CD8-positive, alpha-beta memory T cell (primary cell): ENCODE measurements around the gene PIP4K2A. TPM values are rescaled to one million over a fixed set of nuclear protein-coding genes. Genes with fewer than 3 reads are reported as not detected.

Experiments used
- CTCF ChIA-PET: fragments of 350-600 bp; sonication (Branson Sonifier 250); formaldehyde crosslinking; loops from one replicate; lab custom pipeline; 2021; ENCODE audit warnings: antibody characterized with exemption; lab: Charles Lee
- POLR2A ChIA-PET: fragments of 350-600 bp; sonication (Branson Sonifier 250); formaldehyde crosslinking; loops from one replicate; lab custom pipeline; 2021; ENCODE audit warnings: antibody characterized with exemption; lab: Charles Lee
- DNase-seq, 5 donors: peaks; one replicate each; pipeline versions ENCODE4 v3.0.0 to v3.0.0-alpha.2; 2020 to 2022; ENCODE audit warnings: mixed read lengths in 1 of 5
- H3K27ac ChIP-seq: one replicate; pipeline ENCODE4 v1.7.0; 2013; ENCODE audit warnings: low read depth, mild to moderate bottlenecking, low read length, moderate library complexity
- H3K27me3 ChIP-seq: 2 replicates; pipeline ENCODE4 v1.7.0; 2013; ENCODE audit warnings: low read length, mild to moderate bottlenecking; ENCODE audit not compliant: insufficient read depth, poor library complexity, severe bottlenecking
- H3K36me3 ChIP-seq: 2 replicates; pipeline ENCODE4 v1.7.0; 2013; ENCODE audit warnings: mild to moderate bottlenecking, low read length, moderate library complexity; ENCODE audit not compliant: insufficient read depth
- H3K4me1 ChIP-seq: 2 replicates; pipeline ENCODE4 v1.7.0; 2013; ENCODE audit warnings: mild to moderate bottlenecking, low read length, moderate library complexity; ENCODE audit not compliant: insufficient read depth
- H3K4me3 ChIP-seq: 2 replicates; pipeline ENCODE4 v1.7.0; 2013; ENCODE audit warnings: mild to moderate bottlenecking, low read length
- H3K9me3 ChIP-seq: 2 replicates; pipeline ENCODE4 v1.7.0; 2013; ENCODE audit warnings: mild to moderate bottlenecking, low read length
- H3K27ac Mint-ChIP-seq, 8 donors: one replicate each; pipeline ENCODE4 v1.8.0; 2020 to 2021; ENCODE audit warnings: mixed read lengths in 8 of 8, mild to moderate bottlenecking in 6 of 8, inconsistent platforms in 3 of 8, moderate library complexity in 3 of 8
- H3K27me3 Mint-ChIP-seq, 2 donors: one replicate each; pipeline ENCODE4 v1.8.0; 2020 to 2021; ENCODE audit warnings: mixed read lengths in 2 of 2, mild to moderate bottlenecking in 1 of 2, moderate library complexity in 1 of 2
- H3K36me3 Mint-ChIP-seq, 3 donors: one replicate each; pipeline ENCODE4 v1.8.0; 2020 to 2021; ENCODE audit warnings: mixed read lengths in 3 of 3, inconsistent platforms in 1 of 3, mild to moderate bottlenecking in 1 of 3
- H3K4me1 Mint-ChIP-seq, 3 donors: one replicate each; pipeline ENCODE4 v1.8.0; 2020 to 2021; ENCODE audit warnings: mixed read lengths in 3 of 3, inconsistent platforms in 1 of 3, mild to moderate bottlenecking in 1 of 3
- H3K4me3 Mint-ChIP-seq, 7 donors: one replicate each; pipeline ENCODE4 v1.8.0; 2020 to 2021; ENCODE audit warnings: mixed read lengths in 7 of 7, mild to moderate bottlenecking in 6 of 7, moderate library complexity in 4 of 7, inconsistent platforms in 2 of 7
- H3K9me3 Mint-ChIP-seq, 5 donors: one replicate each; pipeline ENCODE4 v1.8.0; 2020 to 2022; ENCODE audit warnings: mixed read lengths in 5 of 5, mild to moderate bottlenecking in 3 of 5, moderate library complexity in 2 of 5, inconsistent platforms in 1 of 5
- polyA plus RNA-seq: library from polyadenylated mRNA; unstranded; fragments of 300-500 nt; fragmentation: Illumina TruSeq; gene quantifications from one replicate; pipeline ENCODE4 v1.2.3, GENCODE V29; 2021
- total RNA-seq, 2 experiments: library from RNA; stranded (reverse); gene quantifications; one replicate each; pipeline ENCODE4 v1.2.3, GENCODE V29; 2021

The PIP4K2A gene
- total and polyA plus RNA-seq, 3 experiments from 2014 or later: 116 to 130 (median 120) TPM

- Histone ChIP-seq H3K4me1 (peaks cover 100% of the 10 kb centered on the region), H3K9me3 (no peaks in the 10 kb centered on the region), H3K27me3 (no peaks in the 10 kb centered on the region), H3K4me3 (no peak overlapping the region), H3K36me3 (no peaks in the 10 kb centered on the region), H3K27ac (peak overlapping the region; percentile 75)
- ChIA-PET CTCF (interaction anchor here (0.9 to 1.8 kb wide), 8 partner anchors 10 to 1137 kb away, joined by 3 to 7 read pairs (median 3); no protein-coding TSS in a partner anchor), POLR2A (interaction anchor here (0.6 to 2.4 kb wide), 4 partner anchors 9 to 1106 kb away, joined by 3 to 8 read pairs (median 6); no protein-coding TSS in a partner anchor)
- Mint-ChIP-seq H3K27ac (peak overlapping the region; percentile 86 to 99 (median 98)), H3K9me3 (no peaks in the 10 kb centered on the region), H3K4me1 (peaks cover 93 to 99% (median 98%) of the 10 kb centered on the region in 3 donors), H3K36me3 (peaks cover 7 to 11% (median 10%) of the 10 kb centered on the region in 3 donors), H3K27me3 (no peaks in the 10 kb centered on the region), H3K4me3 (peak overlapping the region in 6 of 7 donors; percentile 73 to 85 (median 78))
- DNase-seq: no peak
Observed at GRCh38 chr10:22633106-22633505, 81.3 kb downstream of the PIP4K2A start.

GRCh38 chr10:22631646-22632278 lies 82.6 kb downstream of the PIP4K2A start:
- peak in 1 of 5 donors; percentile 26 for DNase-seq
- H3K9me3 ChIP-seq: no peaks in the 10 kb centered on the region
- Mint-ChIP-seq H3K4me3 (peak overlapping the region; percentile 73 to 85 (median 82)), H3K4me1 (peaks cover 93 to 99% (median 98%) of the 10 kb centered on the region in 3 donors), H3K27ac (peak overlapping the region; percentile 86 to 99 (median 98)), H3K36me3 (peaks cover 7 to 10% (median 9%) of the 10 kb centered on the region in 3 donors), H3K9me3 (no peaks in the 10 kb centered on the region), H3K27me3 (no peaks in the 10 kb centered on the region)
- no peaks in the 10 kb centered on the region for H3K27me3 ChIP-seq
- H3K27ac ChIP-seq: peak overlapping the region; percentile 75
- CTCF ChIA-PET: interaction anchor here (0.8 to 1.8 kb wide), 8 partner anchors 14 to 58 kb away, joined by 3 to 7 read pairs (median 3); no protein-coding TSS in a partner anchor
- POLR2A ChIA-PET: interaction anchor here (0.6 to 2.5 kb wide), 10 partner anchors 8 to 84 kb away, joined by 3 to 12 read pairs (median 4); no protein-coding TSS in a partner anchor
- H3K36me3 ChIP-seq: no peaks in the 10 kb centered on the region
- H3K4me1 ChIP-seq: peaks cover 99% of the 10 kb centered on the region
- H3K4me3 ChIP-seq: peak overlapping the region; percentile 19

GRCh38 chr10:22631185-22631584 lies 83.2 kb downstream of the PIP4K2A start:
- POLR2A ChIA-PET: interaction anchor here (0.8 to 2.5 kb wide), 14 partner anchors 10 to 194 kb away, joined by 3 to 12 read pairs (median 4); no protein-coding TSS in a partner anchor

GRCh38 chr10:22630234-22631174 lies 83.9 kb downstream of the PIP4K2A start:
- H3K27ac Mint-ChIP-seq: peak overlapping the region; percentile 86 to 99 (median 98)
- H3K36me3 Mint-ChIP-seq: peaks cover 3 to 6% (median 6%) of the 10 kb centered on the region in 3 donors
- H3K27me3 Mint-ChIP-seq: no peaks in the 10 kb centered on the region
- H3K4me3 ChIP-seq: peak overlapping the region; percentile 19
- peak overlapping the region; percentile 13 to 85 (median 82) for H3K4me3 Mint-ChIP-seq
- no peaks in the 10 kb centered on the region for H3K9me3 Mint-ChIP-seq
- H3K4me1 ChIP-seq: peaks cover 99% of the 10 kb centered on the region
- CTCF ChIA-PET: interaction anchor here (0.8 to 2.7 kb wide), 11 partner anchors 12 to 83 kb away, joined by 3 to 13 read pairs (median 4); no protein-coding TSS in a partner anchor
- DNase-seq: peak in 4 of 5 donors; percentile 36 to 71 (median 62)
- no peaks in the 10 kb centered on the region for H3K27me3 ChIP-seq
- POLR2A ChIA-PET: interaction anchor here (0.6 to 2.5 kb wide), 12 partner anchors 12 to 194 kb away, joined by 3 to 12 read pairs (median 4); no protein-coding TSS in a partner anchor
- H3K4me1 Mint-ChIP-seq: peaks cover 95 to 99% (median 98%) of the 10 kb centered on the region in 3 donors
- H3K27ac ChIP-seq: peak overlapping the region; percentile 75
- no peaks in the 10 kb centered on the region for H3K9me3 ChIP-seq
- H3K36me3 ChIP-seq: no peaks in the 10 kb centered on the region

More at GRCh38 chr10:22631185-22631584, 83.2 kb downstream of the PIP4K2A start:
- H3K4me3 Mint-ChIP-seq: peak overlapping the region in 6 of 7 donors; percentile 73 to 85 (median 82)
- no peaks in the 10 kb centered on the region for H3K9me3 Mint-ChIP-seq
- Histone ChIP-seq H3K27ac (peak overlapping the region; percentile 75), H3K4me3 (peak overlapping the region; percentile 19), H3K4me1 (peaks cover 99% of the 10 kb centered on the region), H3K27me3 (no peaks in the 10 kb centered on the region), H3K36me3 (no peaks in the 10 kb centered on the region), H3K9me3 (no peaks in the 10 kb centered on the region)
- no peak for DNase-seq
- CTCF ChIA-PET: interaction anchor here (1.0 to 2.7 kb wide), 6 partner anchors 15 to 37 kb away, joined by 3 to 13 read pairs (median 3); no protein-coding TSS in a partner anchor
- peak overlapping the region; percentile 86 to 99 (median 98) for H3K27ac Mint-ChIP-seq
- H3K27me3 Mint-ChIP-seq: no peaks in the 10 kb centered on the region
- peaks cover 7 to 10% (median 8%) of the 10 kb centered on the region in 3 donors for H3K36me3 Mint-ChIP-seq
- peaks cover 93 to 99% (median 98%) of the 10 kb centered on the region in 3 donors for H3K4me1 Mint-ChIP-seq

GRCh38 chr10:22629852-22630233 lies 84.5 kb downstream of the PIP4K2A start:
- peak overlapping the region; percentile 86 to 99 (median 98) for H3K27ac Mint-ChIP-seq
- ChIA-PET CTCF (interaction anchor here (0.9 to 2.7 kb wide), 12 partner anchors 11 to 360 kb away, joined by 3 to 13 read pairs (median 4); no protein-coding TSS in a partner anchor), POLR2A (interaction anchor here (0.6 to 2.6 kb wide), 9 partner anchors 11 to 355 kb away, joined by 3 to 12 read pairs (median 5); no protein-coding TSS in a partner anchor)
- Histone ChIP-seq H3K27me3 (no peaks in the 10 kb centered on the region), H3K36me3 (no peaks in the 10 kb centered on the region), H3K27ac (peak overlapping the region; percentile 75), H3K4me1 (peaks cover 99% of the 10 kb centered on the region), H3K4me3 (peak overlapping the region; percentile 19), H3K9me3 (no peaks in the 10 kb centered on the region)
- peak overlapping the region; percentile 13 to 85 (median 82) for H3K4me3 Mint-ChIP-seq
- peaks cover 0 to 6% (median 4%) of the 10 kb centered on the region in 3 donors for H3K36me3 Mint-ChIP-seq
- peaks cover 94 to 99% (median 98%) of the 10 kb centered on the region in 3 donors for H3K4me1 Mint-ChIP-seq
- DNase-seq: no peak
- H3K27me3 Mint-ChIP-seq: no peaks in the 10 kb centered on the region
- no peaks in the 10 kb centered on the region for H3K9me3 Mint-ChIP-seq

- no peak for DNase-seq
- peak overlapping the region; percentile 75 for H3K27ac ChIP-seq
- Mint-ChIP-seq H3K4me1 (peaks cover 94 to 99% (median 98%) of the 10 kb centered on the region in 3 donors), H3K36me3 (peaks cover 0 to 6% (median 4%) of the 10 kb centered on the region in 3 donors), H3K27ac (peak overlapping the region; percentile 86 to 98 (median 96)), H3K9me3 (no peaks in the 10 kb centered on the region), H3K4me3 (peak overlapping the region; percentile 10 to 74 (median 63)), H3K27me3 (no peaks in the 10 kb centered on the region)
- peaks cover 99% of the 10 kb centered on the region for H3K4me1 ChIP-seq
- no peak overlapping the region for H3K4me3 ChIP-seq
- no peaks in the 10 kb centered on the region for H3K9me3 ChIP-seq
- H3K36me3 ChIP-seq: no peaks in the 10 kb centered on the region
- ChIA-PET POLR2A (interaction anchor here (0.6 to 2.6 kb wide), 7 partner anchors 10 to 78 kb away, joined by 3 to 11 read pairs (median 5); no protein-coding TSS in a partner anchor), CTCF (interaction anchor here (0.9 to 2.7 kb wide), 7 partner anchors 10 to 361 kb away, joined by 3 to 13 read pairs (median 6); no protein-coding TSS in a partner anchor)
- no peaks in the 10 kb centered on the region for H3K27me3 ChIP-seq
Observed at GRCh38 chr10:22629126-22629525, 85.3 kb downstream of the PIP4K2A start.
